Measurements from ENCODE around the gene ACTN1.
A peak's percentile ranks its signal among the peaks of the same experiment; 100 is the strongest.
"Not testable (repeated sequence)": the region's sequence is repeated elsewhere in the genome, so short reads cannot be mapped to it uniquely, and the experiment has no call there.

Gene ACTN1

DNA sequence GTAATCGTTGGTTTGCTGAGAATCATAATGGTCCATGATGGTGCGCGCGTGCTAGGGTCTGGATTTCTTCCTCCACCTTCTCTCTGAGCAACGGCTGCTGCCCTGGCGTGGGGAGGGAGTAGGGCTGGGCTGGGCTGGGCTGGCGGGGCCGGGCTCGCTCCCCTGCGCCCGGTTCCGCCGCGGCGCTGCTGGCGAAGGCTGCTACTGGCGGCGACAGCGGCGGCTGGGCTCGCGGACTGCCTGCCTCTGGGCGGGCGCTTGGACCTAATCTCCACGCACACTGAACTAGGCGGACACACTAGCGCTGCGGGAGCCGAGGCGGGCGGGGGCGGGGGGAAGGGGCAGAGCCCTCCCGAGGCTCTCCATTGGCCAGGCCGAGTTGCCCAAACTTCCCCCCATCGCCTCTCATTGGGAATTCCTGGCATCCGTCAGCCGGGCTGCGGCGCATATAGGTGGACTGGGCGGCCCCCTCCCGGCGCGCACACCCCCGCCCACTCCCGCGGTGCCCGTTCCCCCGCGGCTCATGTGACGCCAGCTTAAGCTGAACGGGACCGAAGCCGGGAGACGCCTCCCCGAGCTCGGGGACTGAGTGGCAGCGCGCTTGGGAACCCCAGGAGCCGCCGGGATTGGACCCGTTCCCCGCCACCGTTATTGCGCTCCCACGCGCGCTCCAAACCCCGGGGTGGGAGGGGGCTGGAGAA is at the start of gene ACTN1:
Gene ACTN1 (minus strand): TSS at position 282 of the 701 bp plus-strand sequence. CDS start 246 bp downstream, at position 36.
- DNase-seq: peak; percentile 91

DNA sequence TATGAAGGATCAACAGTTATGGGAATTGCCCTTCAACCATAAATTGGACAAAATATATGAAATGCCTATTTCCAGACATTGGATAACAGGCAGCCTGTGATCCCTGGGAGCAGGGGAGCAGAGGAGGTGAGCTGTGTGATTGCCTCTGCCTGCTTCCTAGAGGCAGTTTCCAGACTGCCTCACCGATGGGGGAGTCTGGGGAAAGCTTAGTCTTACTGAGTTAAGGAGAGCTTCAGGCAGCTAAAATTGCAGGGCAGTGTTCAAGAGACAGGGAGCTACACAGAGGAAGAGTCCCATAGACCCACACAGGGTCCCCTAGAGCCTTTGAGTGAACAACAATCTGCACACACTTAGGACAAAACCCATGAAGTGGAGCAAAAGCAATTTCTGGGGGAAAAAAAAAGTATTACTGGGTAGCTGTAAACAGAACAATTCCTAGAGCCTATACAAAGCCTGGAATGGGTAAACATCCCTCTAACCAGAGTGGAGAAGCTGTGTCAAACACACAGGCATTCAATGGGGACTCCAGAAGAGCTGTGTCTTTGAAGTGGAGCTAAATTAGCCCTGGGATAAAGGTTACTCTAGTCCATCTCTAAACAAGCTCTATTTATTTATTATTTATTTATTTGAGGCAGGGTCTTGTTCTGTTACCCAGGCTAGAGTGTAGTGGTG is 48.3 kb upstream of the ACTN1 start:
- DNase-seq: no peak

DNA sequence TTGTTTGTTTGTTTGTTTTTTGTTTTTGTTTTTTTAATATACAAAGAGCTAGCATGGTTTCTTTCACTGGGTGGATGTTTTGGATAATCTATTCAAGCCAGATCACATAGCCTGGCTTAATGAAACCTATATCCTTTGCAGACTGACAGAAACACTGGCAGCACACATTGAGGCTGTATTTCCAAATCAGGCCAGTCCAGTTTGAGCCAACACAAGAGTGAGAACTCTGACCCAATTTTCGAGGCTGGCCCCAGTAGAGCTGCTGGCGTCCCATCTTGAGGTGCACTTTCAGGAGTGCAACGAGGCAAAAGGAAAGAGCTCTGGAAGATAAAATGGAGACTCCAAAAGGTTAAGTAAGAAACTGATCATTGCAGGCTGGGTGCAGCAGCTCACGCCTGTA is 43.9 kb upstream of the ACTN1 start:
- no peak for DNase-seq

DNA sequence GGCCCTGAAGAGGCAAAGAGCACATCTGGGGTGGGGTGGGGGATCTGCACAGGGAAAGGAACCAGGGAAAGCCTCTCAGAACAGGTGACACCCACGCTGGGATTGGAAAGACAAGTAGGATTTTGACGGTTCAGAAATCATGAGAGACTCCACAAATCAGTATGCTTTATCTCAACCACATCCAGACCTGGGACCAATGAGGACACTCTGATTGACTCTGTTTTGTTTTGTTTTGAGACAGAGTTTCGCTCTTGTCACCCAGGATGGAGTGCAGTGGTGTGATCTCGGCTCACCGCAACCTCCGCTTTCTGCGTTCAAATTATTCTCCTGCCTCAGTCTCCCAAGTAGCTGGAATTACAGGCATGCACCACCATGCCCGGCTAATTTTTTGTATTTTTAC is 43.0 kb upstream of the ACTN1 start:
- not testable (repeated sequence) for DNase-seq

DNA sequence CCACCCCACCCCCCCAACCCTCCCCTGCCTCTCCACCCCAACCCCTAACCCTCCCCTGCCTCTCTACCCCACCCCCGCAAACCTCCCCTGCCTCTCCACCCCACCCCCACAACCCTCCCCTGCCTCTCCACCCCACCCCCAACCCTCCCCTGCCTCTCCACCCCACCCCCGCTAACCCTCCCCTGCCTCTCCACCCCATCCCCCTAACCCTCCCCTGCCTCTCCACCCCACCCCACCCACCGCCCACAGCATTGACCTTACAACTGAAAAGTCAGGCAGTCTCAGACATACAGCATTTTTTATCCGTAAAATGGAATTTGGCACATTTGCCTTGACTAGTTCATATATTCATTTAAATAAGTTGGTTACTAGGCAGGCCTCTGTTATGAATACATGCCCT is 38.6 kb upstream of the ACTN1 start:
- no peak for DNase-seq

DNA sequence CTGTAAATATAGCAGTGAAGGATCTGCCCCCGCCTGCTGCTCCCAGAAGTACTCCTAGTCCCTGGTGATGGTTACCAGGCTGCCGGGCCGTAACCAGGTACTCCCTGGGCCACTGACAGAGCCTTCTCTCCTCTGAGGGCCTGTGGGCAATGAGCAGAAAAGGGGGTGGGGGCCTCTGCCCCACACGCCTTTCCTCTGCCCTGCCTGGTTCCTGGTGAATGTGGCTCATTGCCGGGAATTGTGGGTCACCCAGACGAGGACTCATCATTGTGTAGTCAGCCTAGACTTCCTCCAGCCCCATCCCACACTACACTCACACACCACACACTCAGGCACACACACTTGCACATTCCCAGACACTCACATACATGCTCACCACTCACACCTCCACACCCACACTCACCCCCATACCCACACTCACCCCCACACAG is 35.7 kb upstream of the ACTN1 start:
- no peak for DNase-seq

DNA sequence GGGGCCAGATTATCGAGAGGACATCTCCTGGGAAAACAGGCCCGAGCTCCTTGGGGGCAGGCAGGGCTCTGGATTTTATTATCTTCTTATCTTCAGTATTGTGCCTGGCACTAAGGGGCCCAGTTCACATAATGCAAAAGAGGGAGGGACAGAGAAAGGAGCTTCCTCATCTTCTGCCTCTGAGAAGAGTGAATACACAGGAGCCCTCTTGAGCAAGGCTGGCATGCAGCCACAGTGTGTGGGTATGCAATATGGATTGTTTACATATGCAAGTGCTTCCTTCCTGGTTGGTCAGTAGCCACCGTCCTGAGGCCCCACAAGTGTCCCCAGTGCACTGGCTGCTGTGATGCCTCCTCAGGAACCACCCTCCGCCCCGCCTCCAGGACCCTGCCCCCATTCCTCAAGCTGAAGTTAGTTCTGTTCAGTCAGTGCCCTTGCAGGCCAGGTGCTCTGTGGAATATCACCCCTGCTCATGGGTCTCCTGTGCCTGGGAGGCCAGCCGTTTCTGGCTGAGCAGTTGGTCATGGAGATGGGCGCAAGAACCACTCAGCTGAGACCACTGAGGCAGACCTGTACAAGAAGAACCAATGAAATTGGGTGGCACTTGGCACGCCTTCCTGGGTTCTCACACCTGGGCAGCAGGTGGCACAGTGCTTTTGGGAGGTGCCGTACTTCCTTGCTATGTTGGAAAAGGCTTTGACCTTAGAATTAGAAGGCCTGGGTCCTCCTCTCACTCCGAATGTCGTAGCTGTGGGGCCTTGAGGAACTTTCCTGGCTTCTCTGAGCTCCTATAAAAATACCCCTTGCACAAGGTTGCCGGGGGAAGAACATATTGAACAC is 35.1 kb upstream of the ACTN1 start:
- DNase-seq: no peak

DNA sequence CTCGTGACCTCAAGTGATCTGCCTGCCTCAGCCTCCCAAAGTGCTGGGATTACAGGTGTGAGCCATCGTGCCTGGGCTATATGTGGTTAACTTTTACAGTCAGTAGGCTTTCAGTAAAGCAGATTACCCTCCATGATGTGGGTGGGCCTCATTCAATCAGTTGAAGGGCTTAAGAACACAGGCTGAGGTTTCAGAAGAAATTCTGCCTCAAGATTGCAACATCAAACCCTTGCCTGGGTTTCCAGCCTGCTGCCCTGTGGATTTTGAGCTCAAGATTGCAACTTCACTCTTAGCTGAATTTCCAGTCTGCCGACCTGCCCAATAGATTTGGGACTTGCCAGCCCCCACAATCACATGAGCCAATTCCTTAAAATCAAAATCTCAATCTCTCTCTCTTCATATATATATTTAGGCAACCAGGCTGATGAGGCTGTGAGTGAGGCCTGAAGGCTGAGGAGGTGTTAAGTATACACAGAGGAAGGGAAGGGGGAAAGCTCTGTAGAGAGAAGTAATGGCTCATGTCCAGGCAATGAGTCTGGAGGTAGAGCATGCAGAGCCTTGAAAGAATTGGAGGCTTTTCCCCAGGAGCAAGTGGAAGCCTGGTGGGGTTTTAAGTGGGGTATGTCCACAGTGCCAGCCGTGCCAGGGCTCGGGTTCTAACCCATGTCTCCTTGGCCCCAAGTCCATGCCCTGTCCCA is 33.3 kb upstream of the ACTN1 start:
- DNase-seq: no peak

DNA sequence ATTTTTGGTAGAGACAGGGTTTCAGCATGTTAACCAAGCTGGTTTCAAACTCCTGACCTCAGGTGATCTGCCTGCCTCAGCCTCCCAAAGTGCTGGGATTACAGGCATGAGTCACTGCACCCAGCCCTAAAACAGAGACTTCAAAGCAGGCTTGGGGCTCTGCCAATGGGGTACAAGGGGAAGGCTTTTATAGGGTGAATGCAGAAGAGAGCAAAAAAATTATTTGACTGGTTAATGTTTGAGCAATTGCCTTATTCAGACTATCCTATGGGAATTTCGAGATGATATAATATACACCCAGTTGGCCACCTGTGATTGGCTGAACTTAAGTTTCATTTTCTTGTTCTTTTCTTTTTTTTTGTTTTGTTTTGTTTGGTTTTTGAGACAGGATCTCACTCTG is 31.5 kb upstream of the ACTN1 start:
- no peak for DNase-seq

DNA sequence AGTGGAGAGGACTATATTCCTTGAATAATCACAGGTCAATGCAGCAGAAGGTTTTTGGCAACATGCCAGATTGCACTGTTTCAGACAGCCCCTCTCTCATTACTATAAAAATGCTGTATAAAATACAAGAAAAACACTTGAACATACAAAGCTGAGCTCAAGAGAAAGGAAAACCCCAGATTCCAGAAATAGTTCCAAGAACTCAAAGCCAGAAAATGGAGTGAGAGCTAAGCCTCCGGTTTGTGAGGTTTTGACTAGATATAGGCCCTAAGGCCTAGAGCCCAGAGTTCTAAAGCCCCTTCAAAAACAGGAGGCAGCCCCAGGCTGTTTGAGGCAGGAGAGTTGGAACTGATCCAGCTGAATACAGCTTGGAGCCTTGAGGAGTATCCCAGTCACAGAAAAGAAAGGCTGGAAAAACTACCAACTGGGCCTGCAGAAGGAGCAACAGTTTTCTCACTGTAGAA is 29.4 kb upstream of the ACTN1 start:
- DNase-seq: no peak

DNA sequence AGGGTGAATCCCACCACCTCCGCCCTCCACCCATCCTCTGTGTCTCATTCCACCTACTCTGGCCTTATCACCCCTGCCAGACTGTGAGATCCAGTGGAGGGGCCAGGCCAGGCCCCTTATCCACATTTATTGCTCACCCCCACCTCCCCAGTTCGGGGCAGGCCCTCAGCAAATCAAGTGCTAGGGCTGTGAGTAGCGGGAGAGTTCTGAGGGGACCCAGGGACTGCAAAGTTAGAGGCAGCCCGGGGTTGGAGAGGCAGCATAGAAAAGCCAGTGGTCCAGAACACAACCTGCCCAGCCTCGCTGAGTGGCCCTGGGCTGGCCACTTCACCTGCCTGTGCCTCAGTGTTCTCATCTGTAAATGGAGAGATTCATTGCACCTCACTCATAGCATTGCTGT is 27.2 kb upstream of the ACTN1 start:
- no peak for DNase-seq

DNA sequence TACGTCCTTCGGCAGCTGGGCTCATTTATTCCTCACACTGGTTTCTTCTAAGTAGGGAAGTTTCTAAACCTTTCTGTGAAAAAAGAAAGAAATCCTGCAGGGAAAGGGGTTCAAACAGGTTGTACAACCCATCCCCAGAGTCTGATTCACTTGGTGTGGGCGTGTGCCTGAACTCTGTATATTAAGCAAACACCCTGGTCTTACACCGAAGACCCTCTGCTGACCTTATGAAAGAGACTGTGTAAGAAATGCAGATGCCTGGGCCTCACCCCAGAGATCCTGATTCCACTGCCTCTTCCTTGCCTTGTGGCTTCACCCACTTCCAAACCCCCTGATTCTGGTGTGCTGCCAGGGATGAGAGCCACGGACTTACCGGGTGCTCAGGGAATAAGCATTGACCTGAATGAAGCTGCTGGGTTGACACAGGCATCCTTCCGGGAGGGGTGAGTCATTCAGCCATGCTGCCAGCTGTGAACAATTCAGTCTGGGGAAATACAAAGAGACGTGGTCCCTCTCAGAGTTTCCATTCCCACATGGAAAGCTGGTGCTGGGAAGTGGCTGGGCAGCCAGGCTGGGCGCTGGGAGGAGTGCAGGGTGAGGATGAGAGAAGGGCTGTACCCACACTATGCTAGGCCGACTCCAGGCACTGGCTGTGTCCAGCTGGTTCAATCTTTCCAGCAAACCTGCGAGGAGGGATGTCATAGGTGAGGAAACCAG is 26.5 kb upstream of the ACTN1 start:
- DNase-seq: no peak

DNA sequence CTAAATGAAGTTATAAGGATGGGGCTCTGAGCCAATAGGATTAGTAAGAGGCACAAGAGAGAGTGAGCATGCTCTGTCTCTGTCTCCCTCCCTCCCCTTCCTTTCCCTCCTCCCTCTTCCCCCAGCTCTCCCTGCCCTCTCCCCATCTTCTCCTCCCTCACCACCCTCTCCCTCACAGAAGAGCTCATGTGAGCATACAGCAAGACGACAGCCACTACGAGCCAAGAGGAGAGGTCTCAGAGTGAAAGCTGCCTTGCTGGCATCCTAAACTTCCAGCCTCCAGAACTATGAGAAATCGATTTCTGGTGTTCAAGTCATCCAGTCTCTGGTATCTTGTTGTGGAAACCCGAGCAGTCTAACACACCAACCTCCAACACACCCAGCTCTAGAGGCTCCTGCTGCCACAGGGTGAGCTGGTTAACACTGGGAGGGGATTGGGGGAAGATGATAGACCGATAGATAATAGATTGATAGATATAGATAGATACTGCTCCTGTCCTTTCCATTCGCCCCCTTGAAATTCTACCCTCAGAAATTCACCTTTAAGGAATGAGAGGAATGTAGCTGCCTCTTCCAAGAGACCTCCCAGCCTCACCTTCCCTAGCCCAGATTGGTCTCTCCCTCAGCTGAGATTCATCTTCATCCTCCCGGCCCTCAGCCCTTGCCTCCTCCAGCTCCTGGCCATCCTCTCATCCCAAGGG is 25.8 kb upstream of the ACTN1 start:
- DNase-seq: no peak

DNA sequence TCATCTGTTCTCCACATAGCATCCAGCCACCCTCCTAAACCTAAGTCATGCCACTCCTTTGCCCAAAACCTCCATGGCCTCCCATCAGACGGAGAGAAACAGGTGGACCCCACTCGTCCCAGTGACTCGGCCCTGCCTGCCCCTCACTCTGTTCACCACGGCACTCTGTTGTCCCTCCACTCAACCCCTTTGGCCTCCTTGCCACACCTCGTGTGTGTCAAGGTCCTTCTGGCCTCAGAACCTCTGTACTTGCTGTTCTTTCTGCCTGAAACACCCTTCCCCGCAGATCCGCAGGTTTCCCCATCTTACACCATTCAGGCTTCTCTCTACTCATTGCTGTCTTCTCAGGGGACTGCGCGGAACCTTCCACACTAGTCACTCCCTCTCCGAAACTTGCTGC is 24.5 kb upstream of the ACTN1 start:
- no peak for DNase-seq

DNA sequence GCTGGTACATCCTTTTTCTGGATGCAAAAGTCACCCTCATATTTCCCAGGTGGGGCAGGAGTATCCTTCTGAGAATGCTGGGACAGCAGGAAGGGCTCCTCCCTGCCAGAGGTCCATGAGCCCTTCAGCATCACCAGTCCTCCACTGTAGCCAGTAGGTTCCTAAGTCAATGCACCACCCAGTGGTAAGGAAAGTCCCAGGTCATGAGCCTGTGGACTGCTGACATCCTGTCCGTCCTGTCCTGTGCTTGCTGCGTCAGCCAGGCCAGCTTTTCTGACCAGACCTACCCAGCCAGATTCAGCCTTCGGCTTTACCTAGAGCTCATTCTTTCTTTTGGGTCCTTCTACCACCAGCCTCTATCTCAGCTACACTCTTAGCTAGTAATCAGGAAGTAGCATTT is 23.0 kb upstream of the ACTN1 start:
- no peak for DNase-seq

DNA sequence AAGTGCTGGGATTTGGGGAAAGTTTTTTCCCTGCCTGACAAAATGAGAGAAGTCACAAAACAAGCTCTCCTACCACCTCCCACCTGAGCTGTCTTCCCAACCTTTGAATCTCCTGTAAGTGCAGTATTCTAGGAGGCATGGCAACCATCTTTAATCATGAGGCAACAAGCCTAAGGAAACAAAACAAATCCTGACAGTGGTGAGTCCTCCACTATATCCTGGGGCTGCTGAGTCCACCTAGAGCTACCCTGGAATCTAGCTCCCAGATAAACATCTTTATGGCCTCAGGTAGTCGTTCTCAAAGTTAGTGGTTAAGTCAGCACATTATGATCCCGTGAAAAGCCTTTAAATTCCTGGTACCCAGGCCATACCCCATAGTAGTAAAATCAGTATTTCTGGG is 22.3 kb upstream of the ACTN1 start:
- DNase-seq: no peak

DNA sequence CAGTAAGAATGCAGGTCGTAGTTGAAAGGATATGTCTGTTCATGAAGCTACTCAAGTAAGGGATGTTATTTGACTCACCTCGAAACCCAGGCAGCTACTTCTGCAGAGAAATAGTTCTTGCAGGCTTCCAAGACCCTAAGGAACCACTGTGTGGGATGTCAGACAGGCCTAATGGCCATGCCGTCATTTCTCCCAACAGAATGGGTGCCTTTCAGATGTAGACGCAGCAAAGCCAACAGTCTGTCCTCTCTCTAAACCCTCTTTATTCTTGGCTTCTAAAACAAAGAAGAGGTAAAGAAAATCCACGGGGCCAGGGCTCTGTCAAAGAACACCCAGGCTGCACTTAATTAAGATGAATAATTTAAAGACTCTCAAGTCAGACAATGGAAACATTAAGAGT is 19.0 kb upstream of the ACTN1 start:
- DNase-seq: no peak

DNA sequence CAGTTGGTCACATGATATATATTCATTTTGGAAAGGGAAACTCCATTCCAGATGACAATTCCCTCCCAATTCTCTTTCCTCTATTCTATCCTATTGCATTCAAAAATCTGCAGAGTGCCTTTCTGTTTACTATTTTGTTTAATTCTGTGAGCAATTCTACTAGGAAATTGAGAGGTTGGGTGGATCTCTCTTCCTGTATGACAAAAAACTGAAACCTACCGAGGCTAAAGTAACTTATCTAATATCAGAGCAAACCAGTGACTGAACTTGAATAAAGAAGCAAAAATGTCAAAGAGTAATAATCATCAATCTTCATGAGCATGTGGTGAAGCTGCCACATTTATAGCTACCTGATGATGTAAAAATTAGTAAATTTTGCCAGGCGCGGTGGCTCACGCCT is 16.6 kb upstream of the ACTN1 start:
- no peak for DNase-seq

DNA sequence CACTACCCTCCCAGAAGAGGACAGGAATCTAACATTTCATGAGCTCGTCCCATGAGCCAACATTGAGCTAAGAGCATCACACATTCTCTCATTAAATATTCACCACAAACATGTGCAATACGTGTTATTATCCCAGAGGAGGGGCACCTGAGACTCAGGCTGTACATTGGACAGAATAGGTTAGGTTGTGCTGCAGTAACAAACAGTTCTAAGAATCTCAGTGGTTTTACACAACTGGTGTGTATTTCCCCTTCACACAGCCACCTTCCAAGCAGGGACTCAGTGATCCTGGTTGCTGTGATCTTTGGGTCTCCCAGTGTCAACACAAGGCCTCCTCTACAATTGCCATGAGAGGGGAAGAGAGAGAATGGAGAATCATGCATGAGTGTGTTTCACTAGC is 15.0 kb upstream of the ACTN1 start:
- DNase-seq: no peak

DNA sequence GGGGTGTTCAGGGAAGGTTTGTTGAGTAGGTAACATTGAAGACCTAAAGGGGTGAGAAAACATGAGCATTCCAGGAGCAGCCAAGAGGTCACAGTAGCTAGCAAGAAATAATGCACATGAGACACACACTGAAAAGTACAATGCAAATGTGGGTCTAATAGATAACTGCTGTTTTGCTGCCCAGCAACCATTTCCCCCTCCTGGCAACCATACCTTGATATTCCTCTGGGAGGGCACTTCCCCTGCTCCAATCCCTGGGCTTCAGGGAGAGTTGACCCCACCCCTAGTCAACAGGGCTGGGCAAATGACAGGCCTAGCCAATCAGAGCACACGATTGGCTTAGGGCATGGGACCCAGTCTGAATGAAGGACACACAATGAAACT is 8.5 kb upstream of the ACTN1 start:
- peak; percentile 35 for DNase-seq

DNA sequence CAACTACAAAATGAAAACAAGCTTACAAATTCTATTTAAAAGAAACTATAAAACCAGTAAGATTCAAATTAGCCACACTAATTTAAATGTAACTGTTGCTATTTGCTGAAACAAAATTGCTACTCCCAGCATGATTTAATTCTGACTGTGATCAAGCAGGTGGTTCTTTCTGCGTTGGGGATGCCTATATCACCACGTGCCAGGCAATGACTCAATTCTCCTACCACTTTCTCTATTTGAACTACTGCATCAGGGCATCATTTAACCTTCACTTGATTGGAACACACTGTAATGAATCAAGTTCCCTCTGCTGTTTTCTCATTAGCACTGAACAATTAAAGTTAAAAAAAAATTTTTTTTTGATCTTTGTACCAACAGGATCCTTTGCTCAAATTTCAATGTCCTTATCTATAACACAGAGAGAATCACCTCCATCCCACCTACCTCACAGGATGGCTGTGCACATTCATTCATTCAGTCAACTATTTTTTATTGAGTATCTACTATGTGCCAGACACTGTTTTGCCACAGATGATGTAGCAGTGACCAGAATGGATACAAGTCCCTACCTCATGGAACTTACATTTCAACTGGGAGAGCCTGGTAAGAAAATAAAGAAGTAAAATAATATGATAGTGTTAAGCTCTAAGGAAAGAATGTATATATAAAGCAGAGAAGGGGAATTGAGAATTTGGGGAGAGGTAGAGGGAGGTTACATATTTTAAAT is 8.0 kb upstream of the ACTN1 start:
- DNase-seq: no peak

Measured in DMS 273 treated with DMSO at 0.1 percent for 48 hours (cell line).